ENCODE measurements around the gene PPP1R26.

The PPP1R26 gene

GRCh38 chr9:135463140-135463539 is 16.4 kb upstream of the PPP1R26 start:
- no peak for DNase-seq

GRCh38 chr9:135464181-135464580 is 15.4 kb upstream of the PPP1R26 start:
- DNase-seq, result no peak

GRCh38 chr9:135468854-135469521 is 10.6 kb upstream of the PPP1R26 start:
- DNase-seq, result no peak

- no peak for DNase-seq
These were observed 7.6 kb upstream of the PPP1R26 start for GRCh38 chr9:135471791-135472640.

GRCh38 chr9:135473972-135474543 is 5.5 kb upstream of the PPP1R26 start:
- DNase-seq, result no peak

- no peak for DNase-seq
These were observed 4.7 kb upstream of the PPP1R26 start for GRCh38 chr9:135474915-135475314.

GRCh38 chr9:135476561-135477355 is 2.8 kb upstream of the PPP1R26 start:
- DNase-seq, result no peak

GRCh38 chr9:135478191-135478590 is 1.4 kb upstream of the PPP1R26 start:
- no peak for DNase-seq

- DNase-seq, result no peak
These were observed 633 bp upstream of the PPP1R26 start for GRCh38 chr9:135478829-135479468.

- DNase-seq, result peak; percentile 18
These were observed 723 bp downstream of the PPP1R26 start for GRCh38 chr9:135480071-135480939.

- no peak for DNase-seq
These were observed 1.3 kb downstream of the PPP1R26 start for GRCh38 chr9:135480940-135481310.

GRCh38 chr9:135482015-135482754 is 2.6 kb downstream of the PPP1R26 start:
- no peak for DNase-seq

GRCh38 chr9:135484460-135485277 is 5.1 kb downstream of the PPP1R26 start:
- DNase-seq, result no peak

- no peak for DNase-seq
These were observed 5.8 kb downstream of the PPP1R26 start for GRCh38 chr9:135485385-135485784.

- DNase-seq, result no peak
These were observed 6.2 kb downstream of the PPP1R26 start for GRCh38 chr9:135485832-135486231.

- no peak for DNase-seq
These were observed 6.9 kb downstream of the PPP1R26 start for GRCh38 chr9:135486267-135487065.

GRCh38 chr9:135487281-135488012 is 7.9 kb downstream of the PPP1R26 start:
- DNase-seq, result no peak

GRCh38 chr9:135488013-135488330 is 8.4 kb downstream of the PPP1R26 start:
- DNase-seq, result no peak

- DNase-seq, result no peak
These were observed 8.9 kb downstream of the PPP1R26 start for GRCh38 chr9:135488527-135488926.
